SU-DHL-6 (cell line): ENCODE measurements around the gene CCNJL.

Experiments used
- CTCF ChIP-seq: fragments of 200-600 bp; sonication (generic); IDR thresholded peaks from one replicate; pipeline ENCODE4 v1.5.1; 2017; ENCODE audit warnings: antibody characterized with exemption, mild to moderate bottlenecking, low read length, moderate library complexity; ENCODE audit not compliant: insufficient read depth, poor library complexity, severe bottlenecking
- EZH2phosphoT487 ChIP-seq: fragments of 200-600 bp; sonication (generic), shearing (Covaris generic); conservative IDR thresholded peaks from 2 replicates; pipeline ENCODE4 v1.6.1; 2018; ENCODE audit warnings: mild to moderate bottlenecking, antibody characterized with exemption, low read length, moderate library complexity, mixed read lengths

GRCh38 chr5:160271396-160271795 is 41.0 kb downstream of the CCNJL start:
- TF ChIP-seq CTCF, result no peak
- no peak for TF ChIP-seq EZH2phosphoT487
